GM18499 (cell line): ENCODE data around the gene ACSS3.
"Not testable (repeated sequence)": the region's sequence is repeated elsewhere in the genome, so short reads cannot be mapped to it uniquely, and the experiment has no call there.

Source experiments
- ATAC-seq: cut with Tn5 transposase; IDR thresholded peaks from one replicate; pipeline ENCODE4 v1.9.1; 2021; ENCODE audit warnings: moderate number of reproducible peaks; ENCODE audit not compliant: insufficient read depth, unreplicated experiment

Gene ACSS3

GRCh38 chr12:81162391-81163136 lies 84.7 kb downstream of the ACSS3 start:
- ATAC-seq, result no peak

GRCh38 chr12:81164827-81165226 lies 86.9 kb downstream of the ACSS3 start:
- ATAC-seq, result no peak

- ATAC-seq, result no peak
Observed at GRCh38 chr12:81166790-81167189, 88.9 kb downstream of the ACSS3 start.

- ATAC-seq, result no peak
Observed at GRCh38 chr12:81167694-81168093, 89.8 kb downstream of the ACSS3 start.

GRCh38 chr12:81168445-81168844 lies 90.6 kb downstream of the ACSS3 start:
- ATAC-seq, result no peak

- ATAC-seq, result no peak
Observed at GRCh38 chr12:81170072-81170471, 92.2 kb downstream of the ACSS3 start.

- no peak for ATAC-seq
Observed at GRCh38 chr12:81172851-81173250, 95.0 kb downstream of the ACSS3 start.

GRCh38 chr12:81174664-81175063 lies 96.8 kb downstream of the ACSS3 start:
- no peak for ATAC-seq

GRCh38 chr12:81176796-81177195 lies 98.9 kb downstream of the ACSS3 start:
- no peak for ATAC-seq

GRCh38 chr12:81181691-81182090 lies 103.8 kb downstream of the ACSS3 start:
- no peak for ATAC-seq

- no peak for ATAC-seq
Observed at GRCh38 chr12:81187686-81188085, 109.8 kb downstream of the ACSS3 start.

- ATAC-seq, result no peak
Observed at GRCh38 chr12:81196595-81196994, 118.7 kb downstream of the ACSS3 start.

- not testable (repeated sequence) for ATAC-seq
Observed at GRCh38 chr12:81200561-81200960, 122.7 kb downstream of the ACSS3 start.

GRCh38 chr12:81203671-81204204 lies 125.9 kb downstream of the ACSS3 start:
- no peak for ATAC-seq

- no peak for ATAC-seq
Observed at GRCh38 chr12:81205416-81205815, 127.5 kb downstream of the ACSS3 start.

- no peak for ATAC-seq
Observed at GRCh38 chr12:81206429-81206828, 128.6 kb downstream of the ACSS3 start.

- ATAC-seq, result no peak
Observed at GRCh38 chr12:81207173-81207572, 129.3 kb downstream of the ACSS3 start.

GRCh38 chr12:81207664-81208063 lies 129.8 kb downstream of the ACSS3 start:
- no peak for ATAC-seq

GRCh38 chr12:81208187-81208911 lies 130.5 kb downstream of the ACSS3 start:
- no peak for ATAC-seq

GRCh38 chr12:81209012-81209411 lies 131.1 kb downstream of the ACSS3 start:
- ATAC-seq, result no peak

- not testable (repeated sequence) for ATAC-seq
Observed at GRCh38 chr12:81209772-81210225, 131.9 kb downstream of the ACSS3 start.
